Tibial artery (tissue), 4 donors: ENCODE results near the gene GNG3.

Experiments
- DNase-seq, 2 donors: peaks; one replicate each; pipeline ENCODE4 v3.0.0-alpha.2; 2019
- H3K27ac ChIP-seq, 2 donors: fragments of 200-600 bp; sonication (generic) in 1 of 2; 1 replicate in 1 of 2; 2 replicates in 1 of 2; pipeline ENCODE4 v1.5.1; 2018 to 2019; ENCODE audit warnings: mild to moderate bottlenecking in 1 of 2
- H3K27me3 ChIP-seq, 2 donors: fragments of 200-600 bp; sonication (generic) in 1 of 2; one replicate each; pipeline versions ENCODE4 v1.5.1 to v1.6.0; 2016 to 2019
- H3K36me3 ChIP-seq, 3 donors: fragments of 200-600 bp; sonication (generic) in 2 of 3; one replicate each; pipeline ENCODE4 v1.5.1; 2016 to 2019; ENCODE audit warnings: mild to moderate bottlenecking in 2 of 3
- H3K4me1 ChIP-seq, 4 donors: fragments of 200-600 bp; sonication (generic) in 2 of 4; 1 replicate in 3 of 4; 2 replicates in 1 of 4; pipeline ENCODE4 v1.5.1; 2016 to 2019
- H3K4me3 ChIP-seq, 2 donors: fragments of 200-600 bp; sonication (generic) in 1 of 2; 1 replicate in 1 of 2; 2 replicates in 1 of 2; pipeline ENCODE4 v1.5.1; 2018 to 2019; ENCODE audit warnings: mild to moderate bottlenecking in 2 of 2
- H3K9me3 ChIP-seq, 3 donors: fragments of 200-600 bp; sonication (generic) in 1 of 3; one replicate each; pipeline ENCODE4 v1.5.1; 2016 to 2019
- CTCF ChIP-seq, 2 experiments: fragments of 200-600 bp in 1 of 2; fragments of 450-650 bp in 1 of 2; IDR thresholded peaks; one replicate each; pipeline ENCODE4 v1.5.1; 2017 to 2019; ENCODE audit warnings: antibody characterized with exemption in 2 of 2, mild to moderate bottlenecking in 1 of 2, moderate library complexity in 1 of 2
- intact Hi-C: fragments of 100-400 bp; cut with DNase I; formaldehyde crosslinking; loops from one replicate; pipeline ENCODE4 v1.15.0; 2023; ENCODE audit warnings: low total_unique reads

The GNG3 gene

GRCh38 chr11:62752177-62752785 is 44.8 kb downstream of the GNG3 start:
- TF ChIP-seq CTCF (IDR thresholded peaks at IDR 0.05), result no peak
- Histone ChIP-seq H3K36me3 (peaks cover 0 to 28% (median 0%) of the 10 kb centered on the region in 3 donors), H3K27ac (no peak overlapping the region), H3K9me3 (no peaks in the 10 kb centered on the region), H3K4me1 (peaks cover 0 to 25% (median 18%) of the 10 kb centered on the region in 4 donors), H3K27me3 (no peaks in the 10 kb centered on the region), H3K4me3 (no peak overlapping the region)
- no peak for DNase-seq
- intact Hi-C loops, result no loop called here

GRCh38 chr11:62752994-62753735 is 45.7 kb downstream of the GNG3 start:
- Histone ChIP-seq H3K4me3 (peak overlapping the region; percentile 62 to 66), H3K27me3 (no peaks in the 10 kb centered on the region), H3K27ac (peak overlapping the region; percentile 90 to 91), H3K36me3 (peaks cover 0 to 28% (median 0%) of the 10 kb centered on the region in 3 donors), H3K4me1 (peaks cover 0 to 25% (median 18%) of the 10 kb centered on the region in 4 donors), H3K9me3 (no peaks in the 10 kb centered on the region)
- TF ChIP-seq CTCF (IDR thresholded peaks at IDR 0.05), result no peak
- DNase-seq, result no peak
- intact Hi-C loops, result no loop called here

- Histone ChIP-seq H3K4me1 (peaks cover 0 to 25% (median 18%) of the 10 kb centered on the region in 4 donors), H3K27me3 (no peaks in the 10 kb centered on the region), H3K4me3 (peak within 1 kb of the TSS; percentile 62 to 66), H3K9me3 (no peaks in the 10 kb centered on the region), H3K27ac (peak within 1 kb of the TSS; percentile 90 to 91), H3K36me3 (peaks cover 0 to 21% (median 0%) of the 10 kb centered on the region in 3 donors)
- DNase-seq, result peak; percentile 99
- TF ChIP-seq CTCF (IDR thresholded peaks at IDR 0.05), result peak in 1 of 2 experiments; percentile 41
- intact Hi-C loops, result loop anchor here (1.0 kb wide), 1 partner anchor 26 kb away; the partner anchor contains the start of gene TTC9C
Observed at GRCh38 chr11:62753736-62754603, 46.5 kb downstream of the GNG3 start, which contains the start of gene ZBTB3. Gene ZBTB3 (minus strand): TSS chr11:62754160. CDS start chr11:62753664, 496 bp downstream.

GRCh38 chr11:62755086-62755615 is 47.7 kb downstream of the GNG3 start:
- Histone ChIP-seq H3K27me3 (no peaks in the 10 kb centered on the region), H3K4me3 (no peak overlapping the region), H3K36me3 (peaks cover 0 to 21% (median 0%) of the 10 kb centered on the region in 3 donors), H3K9me3 (no peaks in the 10 kb centered on the region), H3K27ac (no peak overlapping the region), H3K4me1 (peaks cover 0 to 25% (median 16%) of the 10 kb centered on the region in 4 donors)
- no peak for TF ChIP-seq CTCF (IDR thresholded peaks at IDR 0.05)
- intact Hi-C loops, result no loop called here
- no peak for DNase-seq
